Transverse colon (tissue), 4 donors: ENCODE data around the gene FOXO4.

Source experiments
- CTCF ChIP-seq, 5 experiments: fragments of 200-600 bp in 3 of 5; fragments of 450-650 bp in 2 of 5; sonication (generic) in 3 of 5; IDR thresholded peaks; 1 replicate in 2 of 5; 2 replicates in 3 of 5; pipeline ENCODE4 v1.5.1; 2016 to 2017; ENCODE audit warnings: antibody characterized with exemption in 5 of 5, inconsistent platforms in 3 of 5, mild to moderate bottlenecking in 2 of 5, moderate library complexity in 1 of 5
- POLR2AphosphoS5 ChIP-seq, 3 donors: sonication (generic); formaldehyde crosslinking; IDR thresholded peaks; one replicate each; pipeline ENCODE4 v1.6.1; 2016; ENCODE audit warnings: antibody characterized with exemption in 3 of 3

GRCh38 chrX:71098951-71099506, 3.4 kb downstream of the FOXO4 start:
- TF ChIP-seq CTCF (IDR thresholded peaks at IDR 0.05) (no peak), POLR2AphosphoS5 (IDR thresholded peaks at IDR 0.05) (no peak)
